Stimulated activated memory B cell treated with anti-CD40 and anti-IgM and Interleukin-4, amounts not matched to agents 10 μg/mL and 1 μg/mL and 100 μg/mL, for 72 hours (primary cell): ENCODE results near the gene CGAS.
"Not testable (repeated sequence)": the region's sequence is repeated elsewhere in the genome, so short reads cannot be mapped to it uniquely, and the experiment has no call there.

Experiments
- ATAC-seq: fragments of 150-1000 bp; cut with Tn5 transposase; 2 replicates; pipeline ENCODE4 v1.10.0; 2021
- H3K27ac Mint-ChIP-seq: one replicate; pipeline ENCODE4 v1.8.0; 2022; ENCODE audit warnings: mild to moderate bottlenecking, mixed read lengths
- H3K27me3 Mint-ChIP-seq: one replicate; pipeline ENCODE4 v1.8.0; 2022; ENCODE audit warnings: mixed read lengths
- H3K36me3 Mint-ChIP-seq: one replicate; pipeline ENCODE4 v1.8.0; 2022; ENCODE audit warnings: mixed read lengths
- H3K4me1 Mint-ChIP-seq: one replicate; pipeline ENCODE4 v1.8.0; 2022; ENCODE audit warnings: mixed read lengths
- H3K4me3 Mint-ChIP-seq: one replicate; pipeline ENCODE4 v1.8.0; 2022; ENCODE audit warnings: mild to moderate bottlenecking, moderate library complexity, mixed read lengths
- H3K9me3 Mint-ChIP-seq: one replicate; pipeline ENCODE4 v1.8.0; 2022; ENCODE audit warnings: mixed read lengths

CGAS gene

GRCh38 chr6:73381531-73381930 lies 70.6 kb downstream of the CGAS start:
- H3K27ac Mint-ChIP-seq, ATAC-seq, H3K4me3 Mint-ChIP-seq, H3K4me1 Mint-ChIP-seq, H3K27me3 Mint-ChIP-seq, H3K36me3 Mint-ChIP-seq, H3K9me3 Mint-ChIP-seq: not testable (repeated sequence)

GRCh38 chr6:73377225-73377624 lies 74.9 kb downstream of the CGAS start:
- Mint-ChIP-seq H3K4me3 (no peak overlapping the region), H3K4me1 (no peaks in the 10 kb centered on the region), H3K9me3 (no peaks in the 10 kb centered on the region), H3K27ac (no peak overlapping the region), H3K27me3 (no peaks in the 10 kb centered on the region), H3K36me3 (no peaks in the 10 kb centered on the region)
- peak; percentile 57 for ATAC-seq

GRCh38 chr6:73375216-73375615 lies 76.9 kb downstream of the CGAS start:
- no peaks in the 10 kb centered on the region for H3K27me3 Mint-ChIP-seq
- no peaks in the 10 kb centered on the region for H3K36me3 Mint-ChIP-seq
- H3K4me3 Mint-ChIP-seq, result no peak overlapping the region
- no peak overlapping the region for H3K27ac Mint-ChIP-seq
- H3K9me3 Mint-ChIP-seq, result peaks cover 3% of the 10 kb centered on the region
- ATAC-seq, result no peak
- no peaks in the 10 kb centered on the region for H3K4me1 Mint-ChIP-seq
